ENCODE measurements around the gene BEST4. TPM values are rescaled to one million over a fixed set of nuclear protein-coding genes. Genes with fewer than 3 reads are reported as not detected.

The BEST4 gene
- total RNA-seq, 1 experiment from 2014 or later: 1.3 TPM

- peak overlapping the region; percentile 96 for H3K4me2 ChIP-seq
- intact Hi-C loops (cut with micrococcal nuclease; ENCODE audit: unreplicated experiment): loop anchor here (1.0 kb wide), 1 partner anchor 89 kb away; the partner anchor contains the start of gene RNU5D-1
- TF ChIP-seq EZH2 (IDR thresholded peaks at IDR 0.05; ENCODE audit: low read depth): no peak
- TF ChIP-seq CTCF (conservative IDR thresholded peaks at IDR 0.05): no peak
- H3K27me3 ChIP-seq (ENCODE audit: insufficient read depth, low read depth): no peaks in the 10 kb centered on the region
- H3F3A ChIP-seq (ENCODE audit: insufficient read depth, low read depth): peaks cover 29% of the 10 kb centered on the region
- POLR2A ChIA-PET (ENCODE audit: unreplicated experiment): interaction anchor here (0.6 to 1.1 kb wide), 3 partner anchors 21 to 77 kb away, joined by 3 to 16 read pairs (median 5); partner anchors contain the start of gene PLK3
- H3K4me1 ChIP-seq (replicated peaks; ENCODE audit: insufficient read depth): peaks cover 19% of the 10 kb centered on the region
- no peak for DNase-seq
- CTCF ChIA-PET: interaction anchor here (0.5 kb wide), 1 partner anchor 536 kb away, joined by 4 read pairs; no protein-coding TSS in a partner anchor
- H3K27ac ChIP-seq: peak overlapping the region; percentile 83
- no peaks in the 10 kb centered on the region for H3K9me2 ChIP-seq (ENCODE audit: insufficient read depth)
- no peaks in the 10 kb centered on the region for H4K20me1 ChIP-seq (ENCODE audit: insufficient read depth)
- peak overlapping the region; percentile 67 for H3K4me3 ChIP-seq
- H3K9me3 ChIP-seq (ENCODE audit: insufficient read depth, low read depth): no peaks in the 10 kb centered on the region
- BruUV-seq (replicated peaks): TSS peak; percentile 49
- H2AFZ ChIP-seq: peak overlapping the region; percentile 70
- no peaks in the 10 kb centered on the region for H3K79me2 ChIP-seq (ENCODE audit: low read depth)
- no peaks in the 10 kb centered on the region for H3K36me3 ChIP-seq (ENCODE audit: low read depth)
Measured at GRCh38 chr1:44820328-44821239, 32.6 kb upstream of the BEST4 start.

GRCh38 chr1:44819608-44820327 lies 31.8 kb upstream of the BEST4 start:
- Histone ChIP-seq H3K4me3 (peak overlapping the region; percentile 67), H3F3A (ENCODE audit: insufficient read depth, low read depth) (peaks cover 37% of the 10 kb centered on the region), H3K36me3 (ENCODE audit: low read depth) (no peaks in the 10 kb centered on the region), H3K27ac (peak overlapping the region; percentile 83), H3K4me1 (replicated peaks; ENCODE audit: insufficient read depth) (peaks cover 27% of the 10 kb centered on the region), H3K27me3 (ENCODE audit: insufficient read depth, low read depth) (no peaks in the 10 kb centered on the region), H3K9me2 (ENCODE audit: insufficient read depth) (no peaks in the 10 kb centered on the region), H3K9me3 (ENCODE audit: insufficient read depth, low read depth) (no peaks in the 10 kb centered on the region), H3K4me2 (peak overlapping the region; percentile 96), H2AFZ (peak overlapping the region; percentile 70), H3K79me2 (ENCODE audit: low read depth) (no peaks in the 10 kb centered on the region), H4K20me1 (ENCODE audit: insufficient read depth) (no peaks in the 10 kb centered on the region)
- intact Hi-C loops (cut with micrococcal nuclease; ENCODE audit: unreplicated experiment): loop anchor here (1.0 kb wide), 2 partner anchors 18 to 88 kb away; partner anchors contain the start of gene RNU5D-1
- DNase-seq: peak; percentile 84 to 98
- ChIA-PET POLR2A (ENCODE audit: unreplicated experiment) (interaction anchor here (0.5 to 1.1 kb wide), 17 partner anchors 12 to 702 kb away, joined by 3 to 31 read pairs (median 4); partner anchors contain the start of genes DYNLT4, PLK3, PRDX1 and UROD), CTCF (interaction anchor here (0.6 to 1.5 kb wide), 3 partner anchors 20 to 169 kb away, joined by 3 to 10 read pairs (median 5); partner anchors contain the start of gene PLK3)
- TF ChIP-seq CTCF (conservative IDR thresholded peaks at IDR 0.05) (no peak), EZH2 (IDR thresholded peaks at IDR 0.05; ENCODE audit: low read depth) (no peak)
- BruUV-seq (replicated peaks): TSS peak; percentile 99

- POLR2A ChIA-PET (ENCODE audit: unreplicated experiment): interaction anchor here (0.5 to 1.1 kb wide), 16 partner anchors 12 to 702 kb away, joined by 3 to 31 read pairs (median 4); partner anchors contain the start of genes DYNLT4, PLK3, PRDX1 and UROD
- intact Hi-C loops (cut with micrococcal nuclease; ENCODE audit: unreplicated experiment): loop anchor here (1.0 kb wide), 1 partner anchor 18 kb away; no protein-coding TSS in a partner anchor
- peak overlapping the region; percentile 55; the same call in 1 of the 2 replicates for H2AFZ ChIP-seq
Measured at GRCh38 chr1:44819196-44819607, 31.2 kb upstream of the BEST4 start.

More at GRCh38 chr1:44819196-44819607, 31.2 kb upstream of the BEST4 start:
- no peaks in the 10 kb centered on the region for H3K79me2 ChIP-seq (ENCODE audit: low read depth)
- no peaks in the 10 kb centered on the region for H3K9me3 ChIP-seq (ENCODE audit: insufficient read depth, low read depth)
- H3K4me3 ChIP-seq: peak overlapping the region; percentile 52
- no peaks in the 10 kb centered on the region for H3K9me2 ChIP-seq (ENCODE audit: insufficient read depth)
- H3K36me3 ChIP-seq (ENCODE audit: low read depth): no peaks in the 10 kb centered on the region
- CTCF ChIA-PET: interaction anchor here (0.6 to 1.5 kb wide), 4 partner anchors 19 to 170 kb away, joined by 3 to 10 read pairs (median 4); partner anchors contain the start of genes PLK3 and RPS8
- H3K4me2 ChIP-seq: peak overlapping the region; percentile 96
- peak overlapping the region; percentile 83 for H3K27ac ChIP-seq
- BruUV-seq (replicated peaks): no TSS peak
- H4K20me1 ChIP-seq (ENCODE audit: insufficient read depth): no peaks in the 10 kb centered on the region
- TF ChIP-seq EZH2 (IDR thresholded peaks at IDR 0.05; ENCODE audit: low read depth): no peak
- TF ChIP-seq CTCF (conservative IDR thresholded peaks at IDR 0.05): peak; percentile 19; the same call in 1 of the 2 replicates
- H3K4me1 ChIP-seq (replicated peaks; ENCODE audit: insufficient read depth): peaks cover 31% of the 10 kb centered on the region
- peaks cover 42% of the 10 kb centered on the region for H3F3A ChIP-seq (ENCODE audit: insufficient read depth, low read depth)
- H3K27me3 ChIP-seq (ENCODE audit: insufficient read depth, low read depth): no peaks in the 10 kb centered on the region
- DNase-seq: no peak

Data from PC-9 (cell line).